ENCODE data around the gene SLC26A8. TPM values are rescaled to one million over a fixed set of nuclear protein-coding genes. Genes with fewer than 3 reads are reported as not detected.

The SLC26A8 gene
- total RNA-seq, 2 experiments from 2014 or later = not detected

DNA sequence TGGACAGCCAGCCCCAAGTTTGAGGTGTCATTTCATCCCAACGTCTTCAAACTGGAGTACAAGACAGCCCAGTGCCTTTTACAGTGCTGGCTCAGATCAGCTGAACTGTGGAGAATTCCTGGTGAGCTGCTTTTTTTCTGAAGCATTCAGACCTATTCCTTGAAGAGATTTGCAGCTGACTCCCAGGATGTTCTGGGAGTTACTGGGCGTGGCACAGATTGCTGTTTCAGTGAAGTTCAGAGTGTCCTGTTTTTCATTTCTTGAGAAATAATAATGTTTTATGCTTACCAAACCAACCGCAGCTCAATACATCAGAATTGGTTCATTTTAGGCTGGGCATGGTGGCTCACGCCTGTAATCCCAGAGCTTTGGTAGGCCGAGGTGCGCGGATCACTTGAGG is 70.1 kb downstream of the SLC26A8 start:
- intact Hi-C loops (cut with DNase I, micrococcal nuclease) = no loop called here
- H3K4me1 Mint-ChIP-seq (ENCODE audit: low read depth) = no peaks in the 10 kb centered on the region
- no peaks in the 10 kb centered on the region for H3K9me3 ChIP-seq (ENCODE audit: control insufficient read depth in 1 of 2, insufficient read depth in 1 of 2, low read length in 2 of 2)
- H3K27ac Mint-ChIP-seq = no peak overlapping the region
- POLR2A ChIA-PET = interaction anchor here (1.0 kb wide), 1 partner anchor 34 kb away, joined by 3 read pairs; no protein-coding TSS in a partner anchor
- H3K36me3 Mint-ChIP-seq (ENCODE audit: low read depth) = no peaks in the 10 kb centered on the region
- no peaks in the 10 kb centered on the region for H3K36me3 ChIP-seq (ENCODE audit: insufficient read depth, low read length)
- no peak overlapping the region for H3K4me3 Mint-ChIP-seq
- ATAC-seq (ENCODE audit: poor library complexity) (no peak), DNase-seq (no peak)
- peaks cover 8% of the 10 kb centered on the region for H3K27me3 Mint-ChIP-seq
- no peaks in the 10 kb centered on the region for H3K9me3 Mint-ChIP-seq
- CTCF ChIA-PET = interaction anchor here (0.6 kb wide), 1 partner anchor 1449 kb away, joined by 4 read pairs; no protein-coding TSS in a partner anchor
- H3K4me3 ChIP-seq (ENCODE audit: low read length) = no peak overlapping the region
- no peaks in the 10 kb centered on the region for H3K4me1 ChIP-seq (ENCODE audit: insufficient read depth, low read length)
- TF ChIP-seq, protein P1, sequence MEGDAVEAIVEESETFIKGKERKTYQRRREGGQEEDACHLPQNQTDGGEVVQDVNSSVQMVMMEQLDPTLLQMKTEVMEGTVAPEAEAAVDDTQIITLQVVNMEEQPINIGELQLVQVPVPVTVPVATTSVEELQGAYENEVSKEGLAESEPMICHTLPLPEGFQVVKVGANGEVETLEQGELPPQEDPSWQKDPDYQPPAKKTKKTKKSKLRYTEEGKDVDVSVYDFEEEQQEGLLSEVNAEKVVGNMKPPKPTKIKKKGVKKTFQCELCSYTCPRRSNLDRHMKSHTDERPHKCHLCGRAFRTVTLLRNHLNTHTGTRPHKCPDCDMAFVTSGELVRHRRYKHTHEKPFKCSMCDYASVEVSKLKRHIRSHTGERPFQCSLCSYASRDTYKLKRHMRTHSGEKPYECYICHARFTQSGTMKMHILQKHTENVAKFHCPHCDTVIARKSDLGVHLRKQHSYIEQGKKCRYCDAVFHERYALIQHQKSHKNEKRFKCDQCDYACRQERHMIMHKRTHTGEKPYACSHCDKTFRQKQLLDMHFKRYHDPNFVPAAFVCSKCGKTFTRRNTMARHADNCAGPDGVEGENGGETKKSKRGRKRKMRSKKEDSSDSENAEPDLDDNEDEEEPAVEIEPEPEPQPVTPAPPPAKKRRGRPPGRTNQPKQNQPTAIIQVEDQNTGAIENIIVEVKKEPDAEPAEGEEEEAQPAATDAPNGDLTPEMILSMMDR (IDR thresholded peaks at IDR 0.05) = no peak
- no peak overlapping the region for H3K27ac ChIP-seq (ENCODE audit: low read depth in 1 of 2, low read length in 2 of 2)
- H3K27me3 ChIP-seq (ENCODE audit: control insufficient read depth in 1 of 2, insufficient read depth in 2 of 2, low read length in 2 of 2) = no peaks in the 10 kb centered on the region

DNA sequence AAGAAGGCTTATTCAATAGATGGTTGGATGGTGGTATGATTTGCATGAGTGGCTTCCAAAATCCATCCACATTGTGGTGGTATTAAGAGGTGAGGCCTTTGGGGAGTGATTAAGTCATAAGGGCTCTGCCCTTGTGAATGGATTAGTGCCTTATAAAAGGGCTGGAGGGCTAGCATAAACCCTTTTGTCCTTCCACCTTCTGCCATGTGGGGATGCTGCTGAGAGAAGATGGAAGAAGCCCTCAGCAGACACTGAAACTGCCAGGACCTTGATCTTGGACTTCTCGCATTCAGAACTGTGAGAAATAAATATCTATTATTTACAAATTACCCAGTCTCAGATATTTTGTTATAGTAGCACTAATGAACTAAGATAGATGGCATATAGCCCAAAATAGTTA is 75.7 kb downstream of the SLC26A8 start:
- no peak overlapping the region for H3K4me3 Mint-ChIP-seq
- DNase-seq (no peak), ATAC-seq (ENCODE audit: poor library complexity) (no peak)
- Histone ChIP-seq H3K27ac (ENCODE audit: low read depth in 1 of 2, low read length in 2 of 2) (no peak overlapping the region), H3K4me3 (ENCODE audit: low read length) (no peak overlapping the region), H3K27me3 (ENCODE audit: control insufficient read depth in 1 of 2, insufficient read depth in 2 of 2, low read length in 2 of 2) (no peaks in the 10 kb centered on the region), H3K36me3 (ENCODE audit: insufficient read depth, low read length) (no peaks in the 10 kb centered on the region), H3K9me3 (ENCODE audit: control insufficient read depth in 1 of 2, insufficient read depth in 1 of 2, low read length in 2 of 2) (no peaks in the 10 kb centered on the region), H3K4me1 (ENCODE audit: insufficient read depth, low read length) (no peaks in the 10 kb centered on the region)
- H3K9me3 Mint-ChIP-seq = no peaks in the 10 kb centered on the region
- CTCF ChIA-PET = no interaction called here
- intact Hi-C loops (cut with DNase I, micrococcal nuclease) = no loop called here
- no peak overlapping the region for H3K27ac Mint-ChIP-seq
- no peaks in the 10 kb centered on the region for H3K4me1 Mint-ChIP-seq (ENCODE audit: low read depth)
- H3K27me3 Mint-ChIP-seq = no peaks in the 10 kb centered on the region
- no peaks in the 10 kb centered on the region for H3K36me3 Mint-ChIP-seq (ENCODE audit: low read depth)
- TF ChIP-seq, protein P1 (IDR thresholded peaks at IDR 0.05) = no peak
- POLR2A ChIA-PET = no interaction called here

DNA sequence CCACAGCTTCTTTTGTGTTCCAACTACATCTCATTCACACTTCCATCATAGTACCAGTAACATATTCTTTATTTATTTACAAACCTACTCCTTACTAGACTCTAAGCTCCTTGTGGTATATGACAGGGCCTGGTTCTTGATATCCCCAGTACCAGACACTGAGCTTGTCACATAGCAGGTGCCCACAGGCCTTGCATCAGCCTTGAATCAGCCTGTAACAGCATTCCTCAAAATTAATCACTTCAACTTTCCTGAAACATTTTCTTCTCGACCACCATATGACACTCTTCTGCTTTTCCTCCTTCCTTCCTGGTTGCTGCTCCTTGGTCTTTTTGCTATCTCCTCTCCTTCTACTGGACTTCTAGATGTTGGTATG is 78.8 kb downstream of the SLC26A8 start:
- H3K27ac Mint-ChIP-seq = no peak overlapping the region
- H3K4me3 ChIP-seq (ENCODE audit: low read length) = no peak overlapping the region
- ChIA-PET POLR2A (no interaction called here), CTCF (no interaction called here)
- ATAC-seq (ENCODE audit: poor library complexity) = no peak
- no peaks in the 10 kb centered on the region for H3K4me1 Mint-ChIP-seq (ENCODE audit: low read depth)
- no peaks in the 10 kb centered on the region for H3K27me3 Mint-ChIP-seq
- intact Hi-C loops (cut with DNase I, micrococcal nuclease) = no loop called here
- H3K9me3 Mint-ChIP-seq = no peaks in the 10 kb centered on the region
- DNase-seq = no peak
- no peaks in the 10 kb centered on the region for H3K36me3 ChIP-seq (ENCODE audit: insufficient read depth, low read length)
- TF ChIP-seq, protein P1 (IDR thresholded peaks at IDR 0.05) = no peak
- H3K27me3 ChIP-seq (ENCODE audit: control insufficient read depth in 1 of 2, insufficient read depth in 2 of 2, low read length in 2 of 2) = no peaks in the 10 kb centered on the region
- no peak overlapping the region for H3K27ac ChIP-seq (ENCODE audit: low read depth in 1 of 2, low read length in 2 of 2)
- no peak overlapping the region for H3K4me3 Mint-ChIP-seq
- no peaks in the 10 kb centered on the region for H3K9me3 ChIP-seq (ENCODE audit: control insufficient read depth in 1 of 2, insufficient read depth in 1 of 2, low read length in 2 of 2)
- H3K4me1 ChIP-seq (ENCODE audit: insufficient read depth, low read length) = no peaks in the 10 kb centered on the region
- no peaks in the 10 kb centered on the region for H3K36me3 Mint-ChIP-seq (ENCODE audit: low read depth)
